ENCODE data around the gene ADSS2.
"Not testable (repeated sequence)": the region's sequence is repeated elsewhere in the genome, so short reads cannot be mapped to it uniquely, and the experiment has no call there.

ADSS2 gene

GRCh38 chr1:244394826-244395765 lies 56.6 kb downstream of the ADSS2 start:
- no peak for DNase-seq

DNA sequence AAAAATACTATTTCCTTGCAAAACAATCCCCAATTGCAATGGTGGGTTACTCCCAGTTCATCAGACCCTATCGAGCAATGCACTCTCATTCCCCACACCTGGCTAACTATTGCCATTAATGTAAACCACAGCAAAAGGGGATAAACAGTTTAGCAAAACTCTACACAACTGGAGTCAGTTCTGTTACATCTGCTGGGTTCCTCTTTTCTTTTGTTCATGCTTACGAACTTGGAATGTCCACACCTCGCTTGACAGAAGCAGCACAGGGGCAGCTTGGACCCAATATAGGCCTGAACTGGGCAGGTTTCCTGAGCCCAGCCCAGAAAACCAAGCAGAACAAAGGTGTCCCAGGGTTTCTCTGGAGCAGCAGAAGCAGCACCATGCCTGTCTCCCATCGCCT lies 57.4 kb downstream of the ADSS2 start:
- no peak for DNase-seq

DNA sequence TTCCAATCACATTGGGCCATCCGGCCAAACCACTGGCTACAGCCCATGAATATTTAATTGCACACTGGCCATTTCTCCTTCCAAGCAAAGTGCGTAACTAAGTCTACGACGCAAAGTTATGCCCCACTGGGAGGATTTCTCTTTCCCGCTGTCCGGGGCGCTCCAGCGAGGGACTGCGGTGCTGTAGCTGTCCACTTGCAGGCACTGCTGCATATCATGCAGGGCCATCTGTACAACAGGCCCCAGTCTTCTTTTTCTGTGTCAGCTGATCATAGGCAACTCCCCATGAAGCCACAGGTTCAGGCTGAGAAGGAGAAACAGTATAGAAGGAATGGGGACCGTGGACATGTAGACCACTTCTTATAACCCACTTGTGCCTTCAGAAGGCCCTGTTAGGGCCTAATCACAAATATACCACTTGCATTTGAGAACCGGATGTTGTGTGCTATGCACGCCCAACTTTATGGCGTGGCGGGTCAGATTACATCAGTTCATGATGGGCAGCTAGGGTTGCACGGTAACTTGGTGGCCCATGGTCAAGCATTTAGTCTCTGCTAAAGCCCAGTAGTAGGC lies 58.0 kb downstream of the ADSS2 start:
- DNase-seq: no peak

GRCh38 chr1:244391761-244392160 lies 59.9 kb downstream of the ADSS2 start:
- no peak for DNase-seq

- DNase-seq: no peak
Measured at GRCh38 chr1:244388961-244389360, 62.7 kb downstream of the ADSS2 start.

- no peak for DNase-seq
Measured at GRCh38 chr1:244387415-244387814, 64.3 kb downstream of the ADSS2 start.

DNA sequence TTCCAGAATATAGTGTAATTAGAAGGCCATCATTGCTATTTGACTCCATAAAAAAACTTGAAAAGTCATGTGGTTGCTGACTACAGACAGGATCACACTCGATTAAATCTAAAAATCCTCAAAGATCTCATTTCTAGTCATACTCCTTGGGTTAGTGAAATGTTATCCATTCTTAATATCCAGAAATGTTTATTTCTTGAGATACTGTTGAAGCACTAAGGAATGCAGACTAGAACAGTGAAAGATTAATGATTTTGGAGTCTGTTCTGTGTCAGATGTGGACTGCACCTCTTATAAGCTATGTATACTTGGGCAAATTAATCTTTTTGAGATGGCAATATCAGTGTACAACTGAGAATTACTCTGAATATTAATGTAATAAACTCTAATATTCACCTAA lies 65.1 kb downstream of the ADSS2 start:
- DNase-seq: no peak

- DNase-seq: no peak
Measured at GRCh38 chr1:244384066-244384465, 67.6 kb downstream of the ADSS2 start.

- no peak for DNase-seq
Measured at GRCh38 chr1:244383278-244383884, 68.3 kb downstream of the ADSS2 start.

DNA sequence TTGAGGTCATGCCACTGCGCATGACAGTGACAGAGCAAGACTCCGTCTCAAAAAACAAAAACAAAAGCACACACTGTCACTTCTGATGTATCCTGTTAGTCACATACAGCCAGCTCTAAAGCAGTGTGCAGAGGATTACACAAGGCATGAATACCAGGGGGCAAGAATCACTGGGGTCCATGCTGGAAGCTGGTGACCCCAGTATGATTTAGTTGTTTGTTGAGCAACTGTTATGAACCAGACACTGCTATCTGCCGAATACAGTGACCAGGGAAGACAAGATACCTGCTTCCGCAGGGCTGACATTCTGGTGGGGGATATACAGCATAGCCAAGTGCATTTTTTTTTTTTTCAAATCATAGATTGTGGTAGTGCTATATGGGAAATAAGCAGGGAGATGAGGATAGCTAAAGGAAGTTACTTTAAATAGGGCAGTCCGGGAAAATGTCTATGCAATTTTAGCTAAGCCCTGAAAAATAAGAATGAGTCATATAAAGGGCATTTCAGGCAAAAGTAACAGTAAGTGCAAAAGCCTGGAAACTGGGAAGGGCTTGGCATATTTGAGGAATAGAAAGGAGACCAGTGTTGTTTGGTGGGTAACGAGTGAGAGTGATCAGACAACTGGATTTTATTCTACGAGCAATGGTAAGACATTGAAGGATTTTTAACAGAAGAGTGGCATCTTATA lies 69.7 kb downstream of the ADSS2 start:
- no peak for DNase-seq

DNA sequence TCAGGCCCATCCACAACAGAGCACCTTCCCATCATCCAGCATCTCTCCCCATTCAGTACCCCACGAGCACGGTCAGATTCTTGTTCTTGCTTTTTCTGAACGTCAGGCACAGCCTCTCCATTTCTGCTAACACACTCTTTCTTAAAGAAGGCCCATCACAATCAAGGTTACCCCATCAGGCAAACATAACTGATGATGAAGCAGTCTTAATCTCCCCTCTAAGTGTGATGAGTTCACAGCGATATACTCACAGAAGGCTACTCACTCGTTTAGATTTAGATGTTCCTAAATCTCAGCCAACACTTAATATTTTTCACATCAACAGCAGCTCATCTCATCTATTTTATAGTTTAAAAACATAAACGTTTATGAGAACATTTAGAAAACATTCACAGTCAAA lies 75.6 kb downstream of the ADSS2 start:
- no peak for DNase-seq

DNA sequence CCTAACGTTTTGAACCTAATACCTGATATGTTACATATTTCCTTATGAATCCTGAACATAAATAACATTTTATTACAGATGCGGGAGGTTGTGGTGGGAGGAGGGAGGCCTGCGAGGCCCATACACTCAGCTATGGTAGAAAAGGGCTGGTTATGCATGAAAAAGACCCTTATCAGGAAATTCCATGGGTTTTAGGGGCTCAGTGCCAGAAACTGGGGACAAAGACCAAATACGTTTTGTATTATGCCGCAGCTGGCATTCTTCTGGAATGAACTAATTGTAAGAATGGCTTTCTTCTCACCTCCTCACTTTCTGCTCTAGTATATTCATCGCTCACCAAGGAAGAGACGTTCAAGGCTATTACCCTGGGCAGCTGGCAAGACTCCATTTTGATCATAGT lies 76.7 kb downstream of the ADSS2 start:
- no peak for DNase-seq

- DNase-seq: not testable (repeated sequence)
Measured at GRCh38 chr1:244374484-244374883, 77.2 kb downstream of the ADSS2 start.

DNA sequence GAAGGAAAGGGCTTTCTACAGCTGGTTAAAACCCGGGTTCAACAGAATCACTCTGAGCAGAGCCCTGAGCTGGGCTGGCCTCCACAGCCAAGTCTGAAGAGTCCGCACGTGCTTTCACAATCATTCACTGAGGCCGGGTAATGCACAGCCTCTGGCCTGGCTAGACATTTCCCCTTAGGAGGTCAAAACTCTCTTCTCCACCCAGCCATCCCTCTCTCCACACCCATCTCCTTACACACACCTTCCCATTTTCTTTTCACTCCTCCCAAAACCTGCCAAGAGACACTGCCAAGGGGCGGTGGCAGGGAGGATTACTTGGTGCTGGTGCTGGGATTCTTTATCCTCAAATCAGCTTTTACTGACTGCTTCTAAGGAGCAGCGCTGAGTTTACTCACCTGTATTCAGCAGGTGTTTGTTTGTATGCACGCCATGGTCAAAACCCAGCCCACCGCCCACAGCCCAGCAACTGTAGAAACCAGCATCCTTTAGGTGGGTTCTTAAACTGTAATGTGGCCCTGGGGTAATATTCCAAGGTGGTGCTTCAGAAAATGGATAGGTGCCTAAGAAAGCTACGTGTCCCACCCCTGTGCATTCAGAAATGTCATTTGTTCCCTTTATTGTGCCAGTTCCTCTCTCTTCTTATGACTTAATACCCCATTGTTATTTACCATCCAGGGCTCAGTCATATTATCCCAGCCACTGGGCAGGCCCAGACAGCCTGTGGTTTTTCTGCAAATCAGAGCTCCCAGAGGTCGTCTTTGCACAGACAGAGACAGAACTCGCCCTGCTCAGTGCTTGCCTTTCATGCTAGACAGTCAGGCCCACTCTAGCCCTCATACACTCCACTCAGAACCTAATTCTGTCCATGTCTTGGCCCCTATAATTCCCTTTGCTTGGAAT lies 80.2 kb downstream of the ADSS2 start:
- DNase-seq: no peak

- DNase-seq: no peak
Measured at GRCh38 chr1:244370060-244370637, 81.6 kb downstream of the ADSS2 start.

- DNase-seq: no peak
Measured at GRCh38 chr1:244369256-244370057, 82.3 kb downstream of the ADSS2 start.

DNA sequence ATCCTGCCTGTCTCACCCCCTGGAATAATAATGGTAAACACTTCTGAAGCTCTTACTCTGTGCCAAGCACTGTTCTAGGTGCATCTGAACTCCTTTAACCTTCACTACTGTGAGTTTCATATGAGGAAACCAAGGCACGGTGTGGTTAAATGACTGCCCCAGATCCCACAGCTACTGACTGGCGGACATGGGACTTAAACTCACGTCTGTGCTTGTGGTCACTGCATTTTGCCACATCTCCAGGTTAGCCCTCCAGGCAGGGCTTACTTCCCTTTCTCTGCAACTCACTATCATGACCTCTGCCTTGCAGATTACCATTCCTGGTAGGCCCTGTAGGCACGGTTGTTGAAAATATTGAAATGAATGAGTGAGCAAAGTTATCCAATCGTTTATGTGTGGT lies 83.4 kb downstream of the ADSS2 start:
- DNase-seq: no peak

- no peak for DNase-seq
Measured at GRCh38 chr1:244367399-244368114, 84.2 kb downstream of the ADSS2 start.

GRCh38 chr1:244365809-244366208 lies 85.9 kb downstream of the ADSS2 start:
- DNase-seq: no peak

DNA sequence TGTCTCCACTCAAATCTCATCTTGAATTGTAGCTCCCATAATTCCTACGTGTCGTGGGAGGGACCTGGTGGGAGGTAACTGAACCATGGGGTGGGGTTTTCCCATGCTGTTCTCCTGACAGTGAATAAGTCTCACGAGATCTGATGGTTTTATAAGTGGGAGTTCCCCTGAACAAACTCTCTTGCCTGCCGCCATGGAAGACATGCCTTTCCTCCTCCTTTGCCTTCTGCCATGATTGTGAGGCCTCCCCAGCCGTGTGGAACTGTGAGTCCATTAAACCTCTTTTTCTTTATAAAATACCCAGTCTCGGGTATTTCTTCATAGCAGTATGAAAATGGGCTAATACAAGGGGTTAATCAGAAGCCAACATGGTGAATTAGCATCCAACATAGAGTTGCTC lies 86.4 kb downstream of the ADSS2 start:
- DNase-seq: not testable (repeated sequence)
